ENCODE data around the gene RNF103.
A peak's percentile ranks its signal among the peaks of the same experiment; 100 is the strongest.
"Not testable (repeated sequence)": the region's sequence is repeated elsewhere in the genome, so short reads cannot be mapped to it uniquely, and the experiment has no call there.

Gene RNF103

DNA sequence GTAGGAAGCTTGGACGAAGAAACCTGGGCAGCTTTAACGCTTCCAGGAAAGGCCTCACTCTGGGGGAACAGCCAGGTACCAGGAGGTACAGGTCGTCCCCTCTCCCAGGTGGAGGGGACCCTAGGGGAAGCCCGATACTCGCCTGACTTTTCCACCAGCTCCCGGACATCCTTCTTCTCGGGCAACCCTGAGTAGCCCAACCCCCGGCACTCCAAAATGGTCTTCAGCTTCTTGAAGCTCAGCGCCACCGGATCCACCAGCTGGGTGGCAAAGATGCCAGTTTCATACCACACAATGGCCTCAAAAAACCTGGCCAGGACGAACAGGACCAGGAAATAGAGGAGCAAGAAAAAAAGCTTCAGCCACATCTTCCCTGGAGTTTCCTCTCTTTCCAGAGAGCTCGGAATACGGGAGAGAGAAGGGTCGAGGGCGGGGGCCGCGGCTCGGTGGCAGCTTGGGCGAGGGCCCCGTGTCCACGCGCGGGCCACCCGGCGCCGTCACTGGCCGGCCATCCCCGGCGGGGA, 1.1 kb downstream of the RNF103 start:
- DNase-seq = peak; percentile 33

- no peak for DNase-seq
These were observed 2.3 kb downstream of the RNF103 start for GRCh38 chr2:86621280-86621943.

DNA sequence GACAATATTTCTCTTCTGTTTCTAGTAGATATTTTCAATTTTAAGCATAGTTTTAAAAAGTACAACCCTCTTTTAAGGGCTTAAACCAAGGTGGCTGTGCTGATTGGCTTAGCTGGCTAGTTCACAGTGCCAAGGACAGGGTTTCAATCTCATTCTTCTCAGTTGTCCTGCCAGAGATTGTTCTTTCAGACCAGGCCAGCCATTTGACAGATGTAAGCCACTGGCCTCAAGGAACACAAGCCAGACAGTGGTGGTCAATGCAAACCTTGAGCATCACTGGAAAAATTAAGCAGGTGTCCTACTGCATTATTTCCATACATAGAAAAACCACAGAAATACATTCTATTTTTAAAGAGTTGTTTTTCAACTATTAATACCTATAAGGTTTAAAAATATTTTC, 5.9 kb downstream of the RNF103 start:
- DNase-seq = no peak

DNA sequence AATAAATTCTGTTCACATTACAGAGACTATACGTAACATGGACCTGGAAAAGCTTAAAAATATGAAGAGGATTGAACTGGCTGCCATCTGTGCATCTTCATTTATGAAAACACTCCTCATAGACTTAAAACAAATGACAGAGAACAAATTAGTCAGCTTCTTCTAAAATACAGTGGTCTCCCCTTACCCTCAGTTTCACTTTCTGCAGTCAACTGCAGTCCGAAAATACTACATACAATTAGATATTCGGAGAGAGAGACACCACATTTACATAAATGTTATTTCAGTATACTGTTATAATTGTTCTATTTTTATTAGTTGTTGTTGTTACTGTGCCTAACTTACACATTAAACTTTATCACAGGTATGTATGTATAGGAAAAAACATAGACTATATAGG, 6.5 kb downstream of the RNF103 start:
- DNase-seq = no peak

DNA sequence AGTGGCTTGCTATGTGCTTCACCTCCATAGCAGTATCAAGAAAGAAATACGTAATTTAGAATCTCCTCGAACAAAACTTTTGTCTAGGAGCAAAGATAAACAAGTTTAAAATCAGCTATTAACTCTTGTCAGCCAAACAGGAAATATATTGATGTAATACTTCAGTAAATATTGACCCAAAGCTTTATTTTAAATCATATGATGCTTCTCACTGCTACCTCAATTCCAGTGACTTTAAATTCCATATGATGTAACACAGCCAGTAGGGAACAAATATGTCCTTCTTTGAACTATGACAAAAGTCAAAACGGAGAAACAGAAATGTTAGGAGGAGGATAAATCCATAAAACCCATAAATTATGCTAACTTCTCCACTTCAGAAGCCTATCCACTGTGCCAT, 7.2 kb downstream of the RNF103 start:
- DNase-seq = no peak

GRCh38 chr2:86615596-86615995, 8.1 kb downstream of the RNF103 start:
- DNase-seq = no peak

- DNase-seq = no peak
These were observed 10.2 kb downstream of the RNF103 start for GRCh38 chr2:86613515-86613914.

DNA sequence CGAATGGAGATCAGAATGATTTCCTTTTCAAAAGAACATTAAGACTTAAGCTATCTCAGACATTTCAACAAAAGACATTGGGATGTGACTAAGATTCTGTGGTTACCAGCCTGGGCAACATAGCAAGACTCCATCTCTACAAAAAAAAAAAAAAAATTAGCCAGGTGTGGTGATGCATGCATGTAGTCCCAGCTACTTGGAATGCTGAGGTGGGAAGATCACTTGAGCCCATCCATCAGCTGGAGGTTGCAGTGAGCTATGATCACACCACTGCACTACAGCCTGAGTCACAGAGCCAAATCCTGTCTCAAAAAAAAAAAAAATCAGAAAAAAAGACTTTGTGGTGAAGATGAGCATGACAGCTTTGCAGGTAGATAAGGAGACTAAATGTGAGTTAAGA, 12.8 kb downstream of the RNF103 start:
- no peak for DNase-seq

DNA sequence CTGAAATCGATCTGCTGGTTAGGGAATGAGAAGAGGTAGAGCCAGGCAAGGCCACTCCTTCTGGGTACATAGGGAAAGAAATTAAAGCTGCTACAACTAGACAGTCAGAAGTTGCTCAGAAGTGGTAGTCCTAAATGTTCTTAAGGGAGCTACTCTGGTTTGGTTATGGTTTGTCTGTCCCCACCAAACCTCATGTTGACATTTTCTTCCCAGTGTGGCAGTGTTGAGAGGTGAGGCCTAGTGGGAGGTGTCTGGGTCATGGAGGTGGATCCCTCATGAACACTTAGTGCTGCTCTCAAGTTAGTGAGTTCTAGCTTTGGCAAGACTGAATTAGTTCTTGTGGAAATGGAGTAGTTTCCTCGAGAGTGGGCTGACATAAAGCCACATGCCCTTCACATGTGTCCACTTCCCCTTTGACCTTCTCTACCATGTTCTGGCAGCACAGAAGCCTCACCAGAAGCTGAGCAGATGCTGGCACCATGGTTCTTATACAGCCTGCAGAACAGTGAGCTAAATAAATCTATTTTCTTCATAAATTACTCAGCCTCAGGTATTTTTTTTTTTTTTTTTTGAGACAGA, 14.7 kb downstream of the RNF103 start:
- no peak for DNase-seq

GRCh38 chr2:86603905-86604304, 19.8 kb downstream of the RNF103 start:
- DNase-seq = no peak

- no peak for DNase-seq
These were observed 24.7 kb downstream of the RNF103 start for GRCh38 chr2:86598966-86599365.

DNA sequence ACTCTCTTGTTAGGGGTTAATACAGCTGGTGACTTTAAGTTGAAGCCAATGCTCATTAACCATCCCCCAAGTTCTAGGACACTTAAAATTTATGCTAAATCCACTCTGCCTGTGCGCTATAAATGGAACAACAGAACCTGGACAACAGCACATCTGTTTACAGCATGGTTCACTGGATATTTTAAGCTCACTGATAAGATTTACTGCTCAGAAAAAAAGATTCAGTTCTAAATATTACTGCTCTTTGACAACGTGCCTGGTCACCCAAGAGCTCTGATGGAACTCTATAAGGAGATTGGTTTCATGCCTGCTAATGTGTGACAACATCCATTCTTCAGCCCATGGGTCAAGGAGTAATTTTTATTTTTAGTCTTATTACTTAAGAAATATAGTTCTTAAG, 27.5 kb downstream of the RNF103 start:
- DNase-seq = no peak

DNA sequence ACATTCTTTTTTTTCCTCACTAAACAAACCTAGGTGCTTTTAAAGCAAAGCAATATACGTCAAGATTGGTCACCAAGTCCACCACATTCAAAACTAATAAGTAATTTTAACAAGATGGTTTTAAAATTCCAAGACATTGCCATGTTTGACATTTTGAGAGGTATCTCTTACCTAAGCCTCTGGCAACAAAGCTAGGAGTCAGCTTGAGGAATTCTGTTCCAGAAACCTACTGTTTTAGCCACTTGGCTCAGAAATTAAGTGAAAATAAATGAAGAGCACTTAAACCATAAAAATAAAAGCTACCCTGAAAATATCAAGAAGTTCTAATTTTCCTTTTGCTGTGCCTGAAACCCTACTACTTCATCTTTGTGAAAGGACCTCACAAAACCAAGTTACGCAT, 30.4 kb downstream of the RNF103 start:
- DNase-seq = no peak

GRCh38 chr2:86592547-86593230, 31.0 kb downstream of the RNF103 start:
- no peak for DNase-seq

DNA sequence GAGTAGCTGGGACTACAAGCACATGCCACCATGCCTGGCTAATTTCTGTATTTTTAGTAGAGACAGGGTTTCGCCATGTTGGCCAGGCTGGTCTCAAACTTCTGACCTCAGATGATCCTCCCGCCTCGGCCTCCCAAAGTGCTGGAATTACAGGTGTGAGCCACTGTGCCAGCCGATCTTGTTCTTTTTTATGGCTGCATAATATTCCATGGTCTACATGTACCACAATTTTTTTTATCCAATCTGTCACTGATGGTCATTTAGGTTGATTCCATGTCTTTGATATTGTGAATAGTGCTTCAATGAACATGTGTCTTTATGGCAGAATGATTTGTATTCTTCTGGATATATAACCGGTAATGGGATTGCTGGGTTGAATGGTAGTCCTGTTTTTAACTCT, 34.0 kb downstream of the RNF103 start:
- DNase-seq = not testable (repeated sequence)

DNA sequence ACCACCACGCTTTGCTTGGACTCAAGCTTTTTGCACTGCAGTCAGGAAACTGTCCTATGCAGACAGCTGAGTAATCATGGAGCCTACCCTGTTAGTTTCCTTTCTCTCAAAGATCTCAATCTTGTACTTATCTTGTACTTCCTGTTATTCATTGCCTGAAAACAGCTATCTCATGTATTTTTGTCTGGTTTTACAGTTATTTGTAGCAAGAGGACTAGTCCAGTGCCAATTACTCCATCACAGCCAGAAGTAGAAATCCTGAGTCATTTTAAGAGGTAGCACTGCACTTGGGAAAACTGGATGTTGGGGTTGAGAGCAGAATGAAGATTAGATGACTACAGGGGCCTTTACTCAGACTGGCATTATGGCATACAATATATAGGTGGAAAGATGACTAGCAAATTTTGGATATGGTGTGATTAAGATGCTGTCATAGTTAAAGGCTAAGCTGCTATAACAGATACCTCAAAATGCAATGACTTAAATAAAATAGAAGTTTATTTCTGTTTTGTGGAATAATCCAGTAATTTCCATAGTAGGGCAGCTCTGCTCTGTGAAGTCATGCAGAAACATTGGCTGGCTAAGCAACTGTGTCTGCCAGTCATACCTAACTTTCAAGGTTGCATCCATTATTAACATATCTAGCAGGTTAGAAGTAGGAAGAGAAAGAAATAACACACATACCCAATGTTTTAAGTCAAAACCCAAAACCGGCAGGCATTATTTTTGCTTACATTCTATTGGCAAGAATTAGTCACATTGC, 39.3 kb downstream of the RNF103 start:
- peak; percentile 32 for DNase-seq

DNA sequence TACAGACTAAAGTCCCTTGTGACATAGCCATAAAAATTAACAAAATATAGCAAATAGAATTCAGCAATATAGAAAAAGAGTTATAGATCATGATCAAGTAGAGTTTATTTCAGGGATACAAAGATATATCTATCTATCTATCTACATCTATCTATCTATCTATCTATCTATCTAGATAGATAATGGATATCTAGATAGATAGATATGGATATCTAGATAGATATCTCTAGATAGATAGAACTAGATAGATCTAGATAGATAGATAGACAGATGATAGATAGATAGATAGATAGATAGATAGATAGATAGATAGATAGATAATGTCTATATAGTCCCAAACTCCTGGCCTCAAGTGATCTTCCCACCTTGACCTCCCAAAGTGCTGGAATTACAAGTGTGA, 43.1 kb downstream of the RNF103 start:
- DNase-seq = no peak

- DNase-seq = no peak
These were observed 45.7 kb downstream of the RNF103 start for GRCh38 chr2:86577817-86578456.

- no peak for DNase-seq
These were observed 53.6 kb downstream of the RNF103 start for GRCh38 chr2:86570059-86570458.

DNA sequence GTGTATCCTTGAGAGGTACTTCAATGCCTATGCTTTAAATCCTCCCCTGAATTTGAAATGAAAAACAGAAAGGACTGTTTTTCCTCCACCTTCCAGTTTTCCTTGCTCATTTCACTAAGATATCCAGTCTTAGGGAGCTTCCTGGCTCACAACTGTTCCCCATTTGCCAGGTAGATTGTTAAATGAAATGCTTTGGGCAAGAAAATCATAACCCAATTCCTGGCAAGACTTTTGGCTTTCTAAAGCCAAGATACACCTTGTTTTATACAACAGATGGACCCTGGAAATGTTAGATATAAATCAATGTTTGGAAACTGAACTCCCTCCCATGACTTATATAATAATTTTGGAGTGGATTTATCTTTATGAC, 56.9 kb downstream of the RNF103 start:
- no peak for DNase-seq

GRCh38 chr2:86566158-86566820, 57.4 kb downstream of the RNF103 start:
- DNase-seq = no peak

DNA sequence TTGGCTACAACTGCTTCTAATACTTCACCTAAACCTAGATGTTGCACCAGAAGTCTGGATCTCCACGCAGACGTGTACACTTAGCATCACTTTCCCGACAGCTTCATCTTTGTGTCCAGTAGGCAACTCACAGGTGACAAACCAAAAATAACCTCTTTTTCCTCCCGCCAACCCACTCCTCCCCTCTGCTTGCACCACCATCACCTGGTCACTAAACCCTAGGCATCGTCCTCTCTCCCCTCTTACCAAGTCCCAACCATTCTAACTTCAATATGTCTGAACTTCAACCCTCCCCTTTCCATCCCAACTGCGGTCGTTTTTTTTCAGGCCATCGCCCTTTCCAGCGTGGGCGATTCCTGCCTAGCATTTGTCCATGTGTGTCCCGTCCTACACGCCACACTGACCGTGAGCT, 60.0 kb downstream of the RNF103 start:
- DNase-seq = no peak

Measured in CD4-positive, alpha-beta T cell treated with Interleukin-21 for 1 hour (primary cell).